ENCODE data around the gene MAPK10.

MAPK10 gene

DNA sequence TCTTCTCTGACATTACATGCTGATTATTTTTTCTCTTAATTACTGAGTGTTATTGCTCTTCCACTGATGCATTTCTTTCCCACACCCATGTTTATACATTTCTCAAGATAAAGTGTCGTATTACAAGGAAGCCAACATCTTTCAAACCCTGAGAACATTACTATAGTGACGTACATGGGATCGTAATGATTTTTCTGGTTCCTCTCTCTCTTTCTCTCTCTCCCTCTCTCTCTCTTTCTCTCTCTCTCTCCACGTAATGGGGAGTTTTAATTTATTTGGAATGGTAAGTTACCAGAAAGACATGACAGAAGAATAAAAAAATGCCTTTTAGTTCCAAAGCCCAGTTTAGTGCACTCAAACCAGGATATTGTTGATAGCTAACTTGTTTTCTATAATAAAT lies 40.4 kb upstream of the MAPK10 start:
- Histone ChIP-seq H3K4me3 (ENCODE audit: low read depth, low read length) (no peak overlapping the region), H3K9me3 (ENCODE audit: control insufficient read depth, insufficient read depth, low read depth, low read length) (no peaks in the 10 kb centered on the region), H3K36me3 (ENCODE audit: control insufficient read depth in 2 of 2, insufficient read depth in 1 of 2, low read length in 2 of 2) (no peaks in the 10 kb centered on the region), H3K27ac (ENCODE audit: extremely low read depth, low read depth, low read length) (no peak overlapping the region), H3K4me1 (ENCODE audit: control insufficient read depth, insufficient read depth, low read length) (no peaks in the 10 kb centered on the region)
- ChIA-PET CTCF (no interaction called here), POLR2A (no interaction called here)
- TF ChIP-seq OSR2 (tag by site-specific recombination; IDR thresholded peaks at IDR 0.05) (no peak), GLI2 (tag by site-specific recombination; IDR thresholded peaks at IDR 0.05; ENCODE audit: borderline replicate concordance, low read depth) (no peak), ZNF596 (tag by site-specific recombination; IDR thresholded peaks at IDR 0.05) (peak; percentile 79)
- TF ChIP-seq, protein P1, sequence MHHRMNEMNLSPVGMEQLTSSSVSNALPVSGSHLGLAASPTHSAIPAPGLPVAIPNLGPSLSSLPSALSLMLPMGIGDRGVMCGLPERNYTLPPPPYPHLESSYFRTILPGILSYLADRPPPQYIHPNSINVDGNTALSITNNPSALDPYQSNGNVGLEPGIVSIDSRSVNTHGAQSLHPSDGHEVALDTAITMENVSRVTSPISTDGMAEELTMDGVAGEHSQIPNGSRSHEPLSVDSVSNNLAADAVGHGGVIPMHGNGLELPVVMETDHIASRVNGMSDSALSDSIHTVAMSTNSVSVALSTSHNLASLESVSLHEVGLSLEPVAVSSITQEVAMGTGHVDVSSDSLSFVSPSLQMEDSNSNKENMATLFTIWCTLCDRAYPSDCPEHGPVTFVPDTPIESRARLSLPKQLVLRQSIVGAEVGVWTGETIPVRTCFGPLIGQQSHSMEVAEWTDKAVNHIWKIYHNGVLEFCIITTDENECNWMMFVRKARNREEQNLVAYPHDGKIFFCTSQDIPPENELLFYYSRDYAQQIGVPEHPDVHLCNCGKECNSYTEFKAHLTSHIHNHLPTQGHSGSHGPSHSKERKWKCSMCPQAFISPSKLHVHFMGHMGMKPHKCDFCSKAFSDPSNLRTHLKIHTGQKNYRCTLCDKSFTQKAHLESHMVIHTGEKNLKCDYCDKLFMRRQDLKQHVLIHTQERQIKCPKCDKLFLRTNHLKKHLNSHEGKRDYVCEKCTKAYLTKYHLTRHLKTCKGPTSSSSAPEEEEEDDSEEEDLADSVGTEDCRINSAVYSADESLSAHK (tag by site-specific recombination; IDR thresholded peaks at IDR 0.05), result no peak

DNA sequence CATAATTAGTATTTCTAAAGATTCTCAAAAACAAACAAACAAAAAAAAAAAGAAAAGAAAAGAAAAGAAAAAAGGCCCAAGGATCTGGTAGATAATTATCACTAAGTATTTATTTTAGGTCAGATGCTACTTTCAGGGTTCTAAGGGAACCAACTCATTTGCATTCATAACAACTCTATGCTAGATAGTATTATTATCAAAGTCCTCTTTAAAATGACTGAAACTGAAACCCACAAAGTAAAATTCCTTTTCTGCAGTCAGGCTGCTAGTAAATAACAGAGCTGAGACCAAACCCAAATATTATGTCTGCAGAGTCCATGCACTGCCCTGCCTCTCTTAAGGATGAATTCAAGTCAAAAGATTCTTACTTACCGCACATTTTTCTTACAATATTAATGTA lies 38.3 kb upstream of the MAPK10 start:
- CTCF ChIA-PET, result no interaction called here

DNA sequence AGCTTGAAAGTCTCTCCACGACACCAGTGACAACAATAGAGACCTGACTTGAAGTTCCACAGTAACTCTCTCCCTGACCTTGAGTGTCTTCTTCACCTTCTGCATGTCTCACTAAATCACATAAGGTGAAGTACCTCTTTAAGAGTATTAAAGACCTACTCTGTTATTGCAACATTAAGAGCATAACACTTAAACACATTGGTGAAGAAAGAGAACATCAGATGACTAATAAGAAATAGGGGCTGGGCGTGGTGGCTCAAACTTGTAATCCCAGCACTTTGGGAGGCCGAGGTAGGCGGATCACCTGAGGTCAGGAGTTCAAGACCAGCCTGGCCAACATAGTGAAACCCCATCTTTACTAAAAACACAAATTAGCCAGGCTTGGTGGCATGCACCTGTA lies 33.9 kb upstream of the MAPK10 start:
- Histone ChIP-seq H3K9me3 (ENCODE audit: control insufficient read depth, insufficient read depth, low read depth, low read length) (no peaks in the 10 kb centered on the region), H3K4me3 (ENCODE audit: low read depth, low read length) (no peak overlapping the region), H3K36me3 (ENCODE audit: control insufficient read depth in 2 of 2, insufficient read depth in 1 of 2, low read length in 2 of 2) (no peaks in the 10 kb centered on the region), H3K27ac (ENCODE audit: extremely low read depth, low read depth, low read length) (no peak overlapping the region), H3K4me1 (ENCODE audit: control insufficient read depth, insufficient read depth, low read length) (no peaks in the 10 kb centered on the region)
- no peak for TF ChIP-seq ZNF174 (tag by site-specific recombination; IDR thresholded peaks at IDR 0.05)
- no peak for TF ChIP-seq ZNF37A (tag by site-specific recombination; IDR thresholded peaks at IDR 0.05)
- no peak for TF ChIP-seq ZNF707 (tag by site-specific recombination; IDR thresholded peaks at IDR 0.05)
- no peak for TF ChIP-seq ZNF16 (tag by site-specific recombination; IDR thresholded peaks at IDR 0.05; ENCODE audit: low read depth)
- TF ChIP-seq SETDB1 (IDR thresholded peaks at IDR 0.05; ENCODE audit: insufficient read length, low read length), result no peak
- no peak for TF ChIP-seq ZNF664 (tag by site-specific recombination; IDR thresholded peaks at IDR 0.05)
- TF ChIP-seq YY2 (tag by site-specific recombination; IDR thresholded peaks at IDR 0.05), result no peak
- no peak for TF ChIP-seq KLF10 (tag by site-specific recombination; IDR thresholded peaks at IDR 0.05)
- no peak for TF ChIP-seq ZNF114 (tag by site-specific recombination; IDR thresholded peaks at IDR 0.05)
- no peak for TF ChIP-seq ZNF830 (tag by site-specific recombination; IDR thresholded peaks at IDR 0.05; ENCODE audit: low read depth)
- TF ChIP-seq ZNF521 (tag by site-specific recombination; IDR thresholded peaks at IDR 0.05), result no peak
- ChIA-PET POLR2A (no interaction called here), CTCF (no interaction called here)

More for the DNA sequence above, 38.3 kb upstream of the MAPK10 start:
- H3K4me3 ChIP-seq (ENCODE audit: low read depth, low read length), result no peak overlapping the region
- H3K4me1 ChIP-seq (ENCODE audit: control insufficient read depth, insufficient read depth, low read length), result no peaks in the 10 kb centered on the region
- H3K27ac ChIP-seq (ENCODE audit: extremely low read depth, low read depth, low read length), result no peak overlapping the region
- POLR2A ChIA-PET, result no interaction called here
- TF ChIP-seq, protein P2, sequence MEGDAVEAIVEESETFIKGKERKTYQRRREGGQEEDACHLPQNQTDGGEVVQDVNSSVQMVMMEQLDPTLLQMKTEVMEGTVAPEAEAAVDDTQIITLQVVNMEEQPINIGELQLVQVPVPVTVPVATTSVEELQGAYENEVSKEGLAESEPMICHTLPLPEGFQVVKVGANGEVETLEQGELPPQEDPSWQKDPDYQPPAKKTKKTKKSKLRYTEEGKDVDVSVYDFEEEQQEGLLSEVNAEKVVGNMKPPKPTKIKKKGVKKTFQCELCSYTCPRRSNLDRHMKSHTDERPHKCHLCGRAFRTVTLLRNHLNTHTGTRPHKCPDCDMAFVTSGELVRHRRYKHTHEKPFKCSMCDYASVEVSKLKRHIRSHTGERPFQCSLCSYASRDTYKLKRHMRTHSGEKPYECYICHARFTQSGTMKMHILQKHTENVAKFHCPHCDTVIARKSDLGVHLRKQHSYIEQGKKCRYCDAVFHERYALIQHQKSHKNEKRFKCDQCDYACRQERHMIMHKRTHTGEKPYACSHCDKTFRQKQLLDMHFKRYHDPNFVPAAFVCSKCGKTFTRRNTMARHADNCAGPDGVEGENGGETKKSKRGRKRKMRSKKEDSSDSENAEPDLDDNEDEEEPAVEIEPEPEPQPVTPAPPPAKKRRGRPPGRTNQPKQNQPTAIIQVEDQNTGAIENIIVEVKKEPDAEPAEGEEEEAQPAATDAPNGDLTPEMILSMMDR (tag by site-specific recombination; IDR thresholded peaks at IDR 0.05), result no peak
- no peaks in the 10 kb centered on the region for H3K9me3 ChIP-seq (ENCODE audit: control insufficient read depth, insufficient read depth, low read depth, low read length)
- no peaks in the 10 kb centered on the region for H3K36me3 ChIP-seq (ENCODE audit: control insufficient read depth in 2 of 2, insufficient read depth in 1 of 2, low read length in 2 of 2)

DNA sequence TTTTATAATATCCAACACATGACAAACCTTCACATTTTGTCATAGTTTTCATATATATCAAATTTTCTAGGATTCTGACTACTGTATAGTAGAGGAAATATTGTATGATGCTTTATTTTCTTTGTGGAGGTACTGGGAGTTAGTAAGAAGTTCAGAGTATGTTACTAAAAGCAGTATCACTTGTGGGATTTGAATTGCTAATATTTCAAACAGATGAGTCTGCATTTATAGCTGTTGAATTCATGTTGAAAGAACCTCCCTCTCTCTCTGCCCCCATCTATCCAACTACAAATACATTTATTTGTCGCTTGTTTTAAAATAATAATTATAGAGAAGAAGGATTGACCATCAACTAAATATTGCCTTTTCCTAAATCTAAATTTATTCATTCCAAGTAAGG lies 29.8 kb upstream of the MAPK10 start:
- H3K4me1 ChIP-seq (ENCODE audit: control insufficient read depth, insufficient read depth, low read length), result no peaks in the 10 kb centered on the region
- H3K4me3 ChIP-seq (ENCODE audit: low read depth, low read length), result no peak overlapping the region
- CTCF ChIA-PET, result no interaction called here
- H3K27ac ChIP-seq (ENCODE audit: extremely low read depth, low read depth, low read length), result no peak overlapping the region
- H3K36me3 ChIP-seq (ENCODE audit: control insufficient read depth in 2 of 2, insufficient read depth in 1 of 2, low read length in 2 of 2), result no peaks in the 10 kb centered on the region
- POLR2A ChIA-PET, result no interaction called here
- no peaks in the 10 kb centered on the region for H3K9me3 ChIP-seq (ENCODE audit: control insufficient read depth, insufficient read depth, low read depth, low read length)
- TF ChIP-seq ZFHX2 (tag by site-specific recombination; conservative IDR thresholded peaks at IDR 0.05) (no peak), ZNF133 (tag by site-specific recombination; IDR thresholded peaks at IDR 0.05) (no peak), ZNF366 (tag by site-specific recombination; conservative IDR thresholded peaks at IDR 0.05) (no peak), ZNF391 (tag by site-specific recombination; IDR thresholded peaks at IDR 0.05; ENCODE audit: borderline replicate concordance, low read depth) (no peak), REPIN1 (tag by site-specific recombination; IDR thresholded peaks at IDR 0.05; ENCODE audit: low read depth) (no peak)
- TF ChIP-seq, protein P3, sequence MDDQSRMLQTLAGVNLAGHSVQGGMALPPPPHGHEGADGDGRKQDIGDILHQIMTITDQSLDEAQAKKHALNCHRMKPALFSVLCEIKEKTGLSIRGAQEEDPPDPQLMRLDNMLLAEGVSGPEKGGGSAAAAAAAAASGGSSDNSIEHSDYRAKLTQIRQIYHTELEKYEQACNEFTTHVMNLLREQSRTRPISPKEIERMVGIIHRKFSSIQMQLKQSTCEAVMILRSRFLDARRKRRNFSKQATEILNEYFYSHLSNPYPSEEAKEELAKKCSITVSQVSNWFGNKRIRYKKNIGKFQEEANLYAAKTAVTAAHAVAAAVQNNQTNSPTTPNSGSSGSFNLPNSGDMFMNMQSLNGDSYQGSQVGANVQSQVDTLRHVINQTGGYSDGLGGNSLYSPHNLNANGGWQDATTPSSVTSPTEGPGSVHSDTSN (CRISPR knock-in tag; IDR thresholded peaks at IDR 0.05), result no peak

Measured in HEK293 (cell line).